K562 (cell line): ENCODE measurements around the gene ZKSCAN4. TPM values are rescaled to one million over a fixed set of nuclear protein-coding genes. Genes with fewer than 3 reads are reported as not detected.
A peak's percentile ranks its signal among the peaks of the same experiment; 100 is the strongest.

Experiments used
- CBFB ChIP-seq: sonication (generic); formaldehyde crosslinking; IDR thresholded peaks from 2 replicates; pipeline ENCODE4 v1.4.0; 2020; ENCODE audit warnings: mild to moderate bottlenecking, missing genetic modification reagents
- ELF4 ChIP-seq: fragments of 450-650 bp; formaldehyde crosslinking; IDR thresholded peaks from 2 replicates; pipeline ENCODE4 v1.4.0; 2022; ENCODE audit warnings: missing genetic modification characterization
- EP400 ChIP-seq: fragments of 450-650 bp; IDR thresholded peaks from 2 replicates; pipeline ENCODE4 v1.6.1; 2017; ENCODE audit warnings: antibody characterized with exemption, mild to moderate bottlenecking, moderate library complexity
- ETV5 ChIP-seq: sonication (generic); formaldehyde crosslinking; IDR thresholded peaks from 2 replicates; pipeline ENCODE4 v1.4.0; 2020; ENCODE audit warnings: low read depth, mild to moderate bottlenecking, missing genetic modification reagents
- HMGXB4 ChIP-seq: sonication (generic); formaldehyde crosslinking; IDR thresholded peaks from 2 replicates; pipeline ENCODE4 v1.8.1; 2023; ENCODE audit warnings: mild to moderate bottlenecking, missing genetic modification reagents
- MCM3 ChIP-seq: fragments of 450-650 bp; IDR thresholded peaks from 2 replicates; pipeline ENCODE4 v1.6.1; 2016
- MCM7 ChIP-seq, 2 experiments: fragments of 450-650 bp; IDR thresholded peaks; 2 replicates each; pipeline ENCODE4 v1.6.1; 2016 to 2018
- RUNX1 ChIP-seq: sonication (generic); IDR thresholded peaks from 2 replicates; pipeline ENCODE4 v1.6.1; 2016; ENCODE audit warnings: antibody characterized with exemption, low read depth
- SMARCE1 ChIP-seq: fragments of 450-650 bp; IDR thresholded peaks from 2 replicates; pipeline ENCODE4 v1.7.1; 2016; ENCODE audit warnings: mild to moderate bottlenecking
- TGIF2 ChIP-seq: sonication (generic); formaldehyde crosslinking; IDR thresholded peaks from 2 replicates; pipeline ENCODE4 v1.8.1; 2022; ENCODE audit warnings: mild to moderate bottlenecking, missing genetic modification reagents, moderate library complexity
- ZC3H4 ChIP-seq: sonication (generic); formaldehyde crosslinking; IDR thresholded peaks from 2 replicates; pipeline ENCODE4 v1.9.0; 2021; ENCODE audit warnings: missing genetic modification reagents, borderline replicate concordance
- ZSCAN32 ChIP-seq: fragments of 450-650 bp; formaldehyde crosslinking; IDR thresholded peaks from 2 replicates; pipeline ENCODE4 v1.4.0; 2020; ENCODE audit warnings: mild to moderate bottlenecking, moderate library complexity
- polyA plus RNA-seq, 8 experiments: library from polyadenylated mRNA; depleted of rRNA in 4 of 8; stranded (reverse) in 5 of 8; unstranded in 3 of 8; fragments of >200 nt; fragmentation: Nextera tagmentation in 2 of 8; fragmentation: Illumina TruSeq in 1 of 8; extraction: Ambion mirVana in 2 of 8; extraction: Trizol in 1 of 8; gene quantifications; 2 replicates each; pipeline versions ENCODE4 v1.2.1 to v1.2.3, GENCODE V29; 2011 to 2014; ENCODE audit warnings: inconsistent platforms in 1 of 8, missing spikeins in 1 of 8
- total RNA-seq, 7 experiments: library from RNA; depleted of rRNA in 6 of 7; stranded (reverse); fragments of >200 nt in 6 of 7; fragmentation: Illumina TruSeq in 2 of 7; extraction: Trizol in 2 of 7; gene quantifications; 2 replicates each; pipeline versions ENCODE4 v1.2.1 to v1.2.3, GENCODE V29; 2011 to 2021; ENCODE audit warnings: low replicate concordance in 1 of 7
- TF ChIP-seq, protein P1 (sequence below): fragments of 250-450 bp; sonication (Bioruptor Pico); IDR thresholded peaks from 2 replicates; pipeline ENCODE4 v1.5.0; 2020; ENCODE audit warnings: mild to moderate bottlenecking, borderline replicate concordance
- TF ChIP-seq, protein P2 (sequence below): fragments of 200-800 bp; sonication (Bioruptor generic); IDR thresholded peaks from 2 replicates; pipeline ENCODE4 v1.6.1; 2017; ENCODE audit warnings: missing genetic modification characterization, missing compliant biosample characterization
- TF ChIP-seq, protein P3 (sequence below): fragments of 250-450 bp; sonication (Bioruptor Pico); IDR thresholded peaks from 2 replicates; pipeline ENCODE4 v1.5.0; 2021; ENCODE audit warnings: mild to moderate bottlenecking, moderate library complexity
- TF ChIP-seq, protein P4 (sequence below): sonication (generic); formaldehyde crosslinking; IDR thresholded peaks from 2 replicates; pipeline ENCODE4 v1.8.0; 2022; ENCODE audit warnings: missing genetic modification reagents, mild to moderate bottlenecking, borderline replicate concordance

ZKSCAN4 gene
- total and polyA plus RNA-seq, 9 of the 15 experiments (the other 6 are each of a cell fraction or from before 2014, with no cell fraction given): 1.2 to 5.3 (median 4.7) TPM

- TF ChIP-seq, protein P1, sequence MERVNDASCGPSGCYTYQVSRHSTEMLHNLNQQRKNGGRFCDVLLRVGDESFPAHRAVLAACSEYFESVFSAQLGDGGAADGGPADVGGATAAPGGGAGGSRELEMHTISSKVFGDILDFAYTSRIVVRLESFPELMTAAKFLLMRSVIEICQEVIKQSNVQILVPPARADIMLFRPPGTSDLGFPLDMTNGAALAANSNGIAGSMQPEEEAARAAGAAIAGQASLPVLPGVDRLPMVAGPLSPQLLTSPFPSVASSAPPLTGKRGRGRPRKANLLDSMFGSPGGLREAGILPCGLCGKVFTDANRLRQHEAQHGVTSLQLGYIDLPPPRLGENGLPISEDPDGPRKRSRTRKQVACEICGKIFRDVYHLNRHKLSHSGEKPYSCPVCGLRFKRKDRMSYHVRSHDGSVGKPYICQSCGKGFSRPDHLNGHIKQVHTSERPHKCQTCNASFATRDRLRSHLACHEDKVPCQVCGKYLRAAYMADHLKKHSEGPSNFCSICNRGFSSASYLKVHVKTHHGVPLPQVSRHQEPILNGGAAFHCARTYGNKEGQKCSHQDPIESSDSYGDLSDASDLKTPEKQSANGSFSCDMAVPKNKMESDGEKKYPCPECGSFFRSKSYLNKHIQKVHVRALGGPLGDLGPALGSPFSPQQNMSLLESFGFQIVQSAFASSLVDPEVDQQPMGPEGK: no peak
- TF ChIP-seq SMARCE1: no peak
- no peak for TF ChIP-seq ZC3H4 (CRISPR knock-in tag)
- no peak for TF ChIP-seq ELF4 (CRISPR knock-in tag)
- TF ChIP-seq, protein P2, sequence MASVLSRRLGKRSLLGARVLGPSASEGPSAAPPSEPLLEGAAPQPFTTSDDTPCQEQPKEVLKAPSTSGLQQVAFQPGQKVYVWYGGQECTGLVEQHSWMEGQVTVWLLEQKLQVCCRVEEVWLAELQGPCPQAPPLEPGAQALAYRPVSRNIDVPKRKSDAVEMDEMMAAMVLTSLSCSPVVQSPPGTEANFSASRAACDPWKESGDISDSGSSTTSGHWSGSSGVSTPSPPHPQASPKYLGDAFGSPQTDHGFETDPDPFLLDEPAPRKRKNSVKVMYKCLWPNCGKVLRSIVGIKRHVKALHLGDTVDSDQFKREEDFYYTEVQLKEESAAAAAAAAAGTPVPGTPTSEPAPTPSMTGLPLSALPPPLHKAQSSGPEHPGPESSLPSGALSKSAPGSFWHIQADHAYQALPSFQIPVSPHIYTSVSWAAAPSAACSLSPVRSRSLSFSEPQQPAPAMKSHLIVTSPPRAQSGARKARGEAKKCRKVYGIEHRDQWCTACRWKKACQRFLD (CRISPR knock-in tag): no peak; the same call in 1 of the 2 replicates
- TF ChIP-seq, protein P3, sequence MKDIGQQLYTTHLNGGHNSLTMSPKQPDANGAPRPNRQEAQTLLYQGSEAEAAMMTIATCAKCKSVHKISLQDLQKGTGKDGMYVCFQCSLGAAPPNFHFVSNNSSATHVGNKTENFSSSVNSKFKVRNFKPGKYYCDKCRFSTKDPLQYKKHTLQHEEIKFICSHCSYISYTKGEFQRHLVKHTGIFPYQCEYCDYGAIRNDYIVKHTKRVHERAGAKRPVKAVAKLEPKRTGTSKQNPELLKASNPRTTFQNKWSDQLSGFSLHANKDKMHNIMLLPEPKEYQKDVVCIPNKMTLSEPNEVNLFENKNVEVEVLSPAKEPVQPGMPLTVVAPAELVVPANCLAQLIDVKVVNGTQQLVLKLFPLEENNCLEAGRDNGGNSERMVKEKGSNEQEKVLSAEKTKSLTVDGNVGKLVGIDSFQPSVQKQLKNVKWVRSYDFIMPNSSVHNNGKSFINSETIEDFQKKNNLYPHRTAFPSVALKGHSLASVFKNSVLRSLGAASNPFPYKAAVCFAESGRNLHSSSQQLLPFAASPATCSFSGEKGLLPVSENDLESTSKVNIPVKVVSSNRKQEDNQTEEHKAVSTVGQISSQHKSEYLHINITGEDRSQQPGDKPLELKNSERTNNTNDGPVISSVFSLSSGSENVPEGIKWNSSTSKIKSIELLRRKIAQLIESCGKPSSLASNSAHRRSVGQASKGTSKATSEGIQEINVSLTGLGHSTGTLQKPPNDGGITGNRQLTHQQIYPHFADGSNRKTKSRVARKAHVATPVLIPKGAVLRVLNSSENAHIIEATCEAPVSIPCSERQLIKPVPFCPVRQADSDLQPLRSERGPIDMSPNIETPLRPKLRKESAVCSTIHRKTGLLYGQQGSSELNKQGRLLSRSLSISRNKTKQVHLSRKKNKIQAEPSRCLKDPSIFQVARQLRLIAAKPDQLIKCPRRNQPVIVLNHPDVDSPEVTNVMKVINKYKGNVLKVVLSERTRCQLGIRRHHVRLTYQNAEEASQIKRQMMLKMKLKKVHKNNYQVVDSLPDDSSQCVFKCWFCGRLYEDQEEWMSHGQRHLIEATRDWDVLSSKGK (CRISPR knock-in tag): no peak
- TF ChIP-seq ETV5 (CRISPR knock-in tag): peak; percentile 77
- TF ChIP-seq MCM3: no peak
- TF ChIP-seq, protein P4, sequence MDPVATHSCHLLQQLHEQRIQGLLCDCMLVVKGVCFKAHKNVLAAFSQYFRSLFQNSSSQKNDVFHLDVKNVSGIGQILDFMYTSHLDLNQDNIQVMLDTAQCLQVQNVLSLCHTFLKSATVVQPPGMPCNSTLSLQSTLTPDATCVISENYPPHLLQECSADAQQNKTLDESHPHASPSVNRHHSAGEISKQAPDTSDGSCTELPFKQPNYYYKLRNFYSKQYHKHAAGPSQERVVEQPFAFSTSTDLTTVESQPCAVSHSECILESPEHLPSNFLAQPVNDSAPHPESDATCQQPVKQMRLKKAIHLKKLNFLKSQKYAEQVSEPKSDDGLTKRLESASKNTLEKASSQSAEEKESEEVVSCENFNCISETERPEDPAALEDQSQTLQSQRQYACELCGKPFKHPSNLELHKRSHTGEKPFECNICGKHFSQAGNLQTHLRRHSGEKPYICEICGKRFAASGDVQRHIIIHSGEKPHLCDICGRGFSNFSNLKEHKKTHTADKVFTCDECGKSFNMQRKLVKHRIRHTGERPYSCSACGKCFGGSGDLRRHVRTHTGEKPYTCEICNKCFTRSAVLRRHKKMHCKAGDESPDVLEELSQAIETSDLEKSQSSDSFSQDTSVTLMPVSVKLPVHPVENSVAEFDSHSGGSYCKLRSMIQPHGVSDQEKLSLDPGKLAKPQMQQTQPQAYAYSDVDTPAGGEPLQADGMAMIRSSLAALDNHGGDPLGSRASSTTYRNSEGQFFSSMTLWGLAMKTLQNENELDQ (CRISPR knock-in tag): no peak
- no peak for TF ChIP-seq MCM7 (IDR thresholded peaks at IDR 0.05)
- no peak for TF ChIP-seq ZSCAN32
- TF ChIP-seq RUNX1: no peak
- TF ChIP-seq EP400: peak; percentile 70
- no peak for TF ChIP-seq HMGXB4 (CRISPR knock-in tag)
- 0 out of 2 replicates have a peak, but pooled peaks have one; percentile 40 for TF ChIP-seq CBFB (CRISPR knock-in tag)
- TF ChIP-seq TGIF2 (CRISPR knock-in tag): no peak
Observed at GRCh38 chr6:28218312-28219248, 33.5 kb downstream of the ZKSCAN4 start (continued).
